Activated CD4-positive, alpha-beta T cell treated with anti-CD3 and anti-CD28 coated beads, Interleukin-2, amount 50 U/mL, for 48 hours (primary cell): ENCODE results near the gene LNP1.

Source experiments
- DNase-seq, 2 experiments: peaks; one replicate each; pipeline ENCODE4 v3.0.0-alpha.2; 2020

Gene LNP1

DNA sequence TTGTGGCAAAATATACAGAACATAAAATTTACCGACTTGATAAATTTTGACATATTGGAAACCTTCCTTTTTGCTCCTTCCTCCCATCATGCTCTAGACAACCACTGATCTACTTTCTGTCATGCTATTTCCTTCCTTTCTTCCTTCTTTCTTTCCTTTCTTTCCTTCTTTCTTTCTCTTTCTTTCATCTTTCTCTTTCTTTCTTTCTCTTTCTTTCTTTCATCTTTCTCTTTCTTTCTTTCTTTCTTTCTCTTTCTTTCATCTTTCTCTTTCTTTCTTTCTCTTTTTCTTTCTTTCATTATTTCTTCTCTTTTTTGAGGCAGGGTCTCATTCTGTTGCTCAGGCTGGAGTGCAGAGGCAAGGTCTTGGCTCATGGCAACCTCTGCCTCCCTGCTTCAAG, 82.2 kb downstream of the LNP1 start:
- DNase-seq = no peak

- no peak for DNase-seq
Observed at GRCh38 chr3:100486808-100487207, 85.5 kb downstream of the LNP1 start.

DNA sequence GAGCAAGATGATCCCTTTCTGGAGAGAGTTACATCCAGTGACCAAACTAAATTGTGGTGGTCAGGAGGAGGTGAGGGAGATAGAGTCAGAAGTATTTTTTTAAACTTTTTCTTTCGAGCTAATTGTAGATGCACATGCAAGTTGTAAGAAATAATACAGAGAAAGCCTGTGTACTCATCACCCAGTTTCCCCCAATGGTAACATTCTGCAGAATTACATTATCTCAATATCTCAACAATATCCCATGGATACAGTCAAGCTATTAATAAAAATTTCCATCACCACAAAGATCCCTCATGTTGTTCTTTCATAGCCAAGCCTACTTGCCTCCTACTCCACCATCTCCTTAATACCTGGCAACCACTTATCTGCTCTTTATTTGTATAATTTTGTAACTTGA, 87.8 kb downstream of the LNP1 start:
- no peak for DNase-seq

- DNase-seq = peak; percentile 79 to 84
Observed at GRCh38 chr3:100492059-100493006, 91.0 kb downstream of the LNP1 start, which contains the start of gene TMEM45A. TMEM45A (plus strand) TSS chr3:100492619; CDS start chr3:100555212, 62,593 bp downstream.

DNA sequence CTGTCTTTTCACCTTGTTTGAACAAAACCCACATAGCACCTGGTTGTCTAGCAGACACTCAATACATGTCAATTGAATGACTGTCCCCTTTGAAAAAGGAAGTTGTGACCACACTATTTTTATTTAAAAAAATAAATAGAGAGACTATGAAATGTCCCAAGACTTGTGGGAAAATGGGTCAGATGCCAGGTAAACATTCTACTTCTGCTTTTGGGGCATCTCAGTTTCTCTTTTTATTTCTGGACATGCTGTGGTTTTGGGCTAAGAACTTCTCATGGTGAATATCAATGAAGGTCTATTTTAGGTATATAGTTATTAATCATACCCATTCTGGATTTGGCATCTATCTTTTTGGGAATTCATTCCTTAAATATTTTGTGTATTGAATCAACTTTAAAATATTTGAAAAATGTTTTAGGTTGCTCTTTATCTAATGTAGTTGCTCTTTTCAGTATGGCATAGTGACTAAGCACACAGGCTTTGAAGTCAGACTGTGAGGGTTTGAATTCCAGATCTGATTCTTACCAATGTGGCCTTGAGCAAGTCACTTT, 95.4 kb downstream of the LNP1 start:
- DNase-seq = no peak

- DNase-seq = no peak
Observed at GRCh38 chr3:100499651-100500050, 98.3 kb downstream of the LNP1 start.

- no peak for DNase-seq
Observed at GRCh38 chr3:100500320-100500880, 99.1 kb downstream of the LNP1 start.

DNA sequence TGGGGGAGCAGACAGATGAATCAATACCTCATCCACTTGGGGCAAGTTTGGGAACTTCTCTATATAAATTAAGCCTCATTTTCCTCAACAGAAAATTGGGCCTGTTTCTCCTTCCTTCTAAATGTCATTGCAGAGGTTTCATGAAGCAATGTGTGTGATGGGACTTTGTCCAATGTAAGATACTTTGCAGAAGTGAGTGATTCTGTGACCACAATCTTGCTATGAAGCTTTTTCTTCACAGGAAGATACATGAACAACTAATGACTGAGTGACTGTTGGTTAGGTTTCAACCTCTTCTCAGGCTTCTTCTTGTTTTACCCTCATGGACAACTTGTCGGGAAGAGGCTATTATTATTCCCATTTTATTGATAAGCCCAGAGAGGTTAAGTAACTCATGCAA, 102.1 kb downstream of the LNP1 start:
- no peak for DNase-seq
